OCI-LY3 (cell line): Measurements from ENCODE around the gene PLB1.
"Not testable (repeated sequence)": the region's sequence is repeated elsewhere in the genome, so short reads cannot be mapped to it uniquely, and the experiment has no call there.

Source experiments
- H2AFZ ChIP-seq: fragments of 200-600, 300-600 bp; shearing (Covaris generic); 2 replicates; pipeline ENCODE4 v1.6.0; 2014; ENCODE audit warnings: antibody characterized with exemption, low read depth, low read length
- H3K27ac ChIP-seq: fragments of 200-600, 300-600 bp; sonication (generic); 2 replicates; pipeline ENCODE4 v1.5.1; 2014; ENCODE audit warnings: mild to moderate bottlenecking, low read length, moderate library complexity, mixed read lengths
- H3K27me3 ChIP-seq: fragments of 200-600, 300-600 bp; sonication (generic); 2 replicates; pipeline ENCODE4 v1.6.1; 2014; ENCODE audit warnings: low read depth, low read length, mixed read lengths
- H3K36me3 ChIP-seq: fragments of 200-600, 300-600 bp; sonication (generic); replicated peaks from 2 replicates; pipeline ENCODE3; 2014; ENCODE audit warnings: low read depth, low read length, mixed read lengths
- H3K4me1 ChIP-seq: fragments of 300-600, 200-600 bp; sonication (generic); 2 replicates; pipeline ENCODE4 v1.6.1; 2014; ENCODE audit warnings: low read length, mixed read lengths
- H3K4me2 ChIP-seq: fragments of 200-600, 300-600 bp; sonication (generic); 2 replicates; pipeline ENCODE4 v1.6.1; 2014; ENCODE audit warnings: low read length, mixed read lengths
- H3K4me3 ChIP-seq: fragments of 300-600, 200-600 bp; sonication (generic); 2 replicates; pipeline ENCODE4 v1.5.1; 2014; ENCODE audit warnings: antibody characterized with exemption, mild to moderate bottlenecking, low read length, moderate library complexity
- H3K79me2 ChIP-seq: fragments of 300-600, 200-600 bp; shearing (Covaris generic); 2 replicates; pipeline ENCODE4 v1.6.1; 2014; ENCODE audit warnings: mild to moderate bottlenecking, low read length, mixed read lengths
- H3K9ac ChIP-seq: fragments of 300-600, 200-600 bp; shearing (Covaris generic); 2 replicates; pipeline ENCODE4 v1.6.0; 2014; ENCODE audit warnings: mild to moderate bottlenecking, low read length, moderate library complexity
- H3K9me3 ChIP-seq: fragments of 200-600, 300-600 bp; shearing (Covaris generic); 2 replicates; pipeline ENCODE4 v1.6.1; 2014; ENCODE audit warnings: low read length, mixed read lengths; ENCODE audit not compliant: insufficient read depth
- H4K20me1 ChIP-seq: fragments of 200-600, 300-600 bp; sonication (generic); 2 replicates; pipeline ENCODE4 v1.6.1; 2016; ENCODE audit warnings: low read length, mixed read lengths; ENCODE audit not compliant: insufficient read depth
- EZH2phosphoT487 ChIP-seq: fragments of 200-600 bp; shearing (Covaris generic); IDR thresholded peaks from 2 replicates; pipeline ENCODE4 v1.6.1; 2018; ENCODE audit warnings: antibody characterized with exemption, mixed run types, low read depth
- TF ChIP-seq, protein P1 (sequence below): fragments of 200-600, 300-600 bp; sonication (generic); IDR thresholded peaks from 2 replicates; pipeline ENCODE4 v1.5.1; 2014; ENCODE audit warnings: antibody characterized with exemption, low read length, low read depth

PLB1 gene

DNA sequence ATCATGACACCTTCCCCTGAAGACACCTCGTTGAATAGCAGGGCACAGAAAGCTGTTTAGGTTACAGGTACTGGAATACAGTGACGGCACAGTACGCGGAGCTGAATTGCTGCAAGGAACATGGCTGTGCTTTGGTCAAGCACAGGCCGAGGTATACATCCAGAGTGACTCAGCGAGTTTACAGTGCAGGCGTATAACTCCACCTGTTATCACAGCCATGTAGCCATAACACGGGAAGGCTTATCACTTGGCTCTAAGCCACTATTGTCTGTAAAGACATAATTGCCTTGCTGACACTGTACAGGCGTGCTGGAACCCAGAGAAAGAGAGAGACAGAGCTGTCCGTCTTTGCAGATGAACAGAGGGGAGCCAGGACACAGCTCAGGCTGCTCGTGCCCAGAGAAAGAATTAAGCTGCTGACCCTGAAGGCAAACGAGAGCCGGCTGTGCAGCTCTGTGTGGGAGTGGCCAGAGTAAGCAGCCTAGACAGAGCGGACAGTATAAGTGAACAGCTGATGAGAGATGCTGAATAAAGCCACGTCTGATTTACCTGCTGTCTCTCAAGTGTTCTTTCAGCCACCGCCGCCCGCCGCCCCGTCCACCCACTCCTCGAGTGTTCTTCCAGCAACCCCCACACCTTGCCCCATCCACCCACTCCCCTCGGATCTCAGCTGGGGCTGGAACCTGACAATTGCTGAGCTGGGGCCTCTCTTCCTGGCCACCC is 168.4 kb downstream of the PLB1 start:
- Histone ChIP-seq H2AFZ (no peak overlapping the region), H4K20me1 (no peaks in the 10 kb centered on the region), H3K9ac (no peak overlapping the region), H3K27me3 (no peaks in the 10 kb centered on the region), H3K4me3 (no peak overlapping the region), H3K27ac (no peak overlapping the region), H3K4me2 (no peak overlapping the region), H3K9me3 (no peaks in the 10 kb centered on the region), H3K4me1 (no peaks in the 10 kb centered on the region), H3K36me3 (no peaks in the 10 kb centered on the region), H3K79me2 (no peaks in the 10 kb centered on the region)
- TF ChIP-seq, protein P1, sequence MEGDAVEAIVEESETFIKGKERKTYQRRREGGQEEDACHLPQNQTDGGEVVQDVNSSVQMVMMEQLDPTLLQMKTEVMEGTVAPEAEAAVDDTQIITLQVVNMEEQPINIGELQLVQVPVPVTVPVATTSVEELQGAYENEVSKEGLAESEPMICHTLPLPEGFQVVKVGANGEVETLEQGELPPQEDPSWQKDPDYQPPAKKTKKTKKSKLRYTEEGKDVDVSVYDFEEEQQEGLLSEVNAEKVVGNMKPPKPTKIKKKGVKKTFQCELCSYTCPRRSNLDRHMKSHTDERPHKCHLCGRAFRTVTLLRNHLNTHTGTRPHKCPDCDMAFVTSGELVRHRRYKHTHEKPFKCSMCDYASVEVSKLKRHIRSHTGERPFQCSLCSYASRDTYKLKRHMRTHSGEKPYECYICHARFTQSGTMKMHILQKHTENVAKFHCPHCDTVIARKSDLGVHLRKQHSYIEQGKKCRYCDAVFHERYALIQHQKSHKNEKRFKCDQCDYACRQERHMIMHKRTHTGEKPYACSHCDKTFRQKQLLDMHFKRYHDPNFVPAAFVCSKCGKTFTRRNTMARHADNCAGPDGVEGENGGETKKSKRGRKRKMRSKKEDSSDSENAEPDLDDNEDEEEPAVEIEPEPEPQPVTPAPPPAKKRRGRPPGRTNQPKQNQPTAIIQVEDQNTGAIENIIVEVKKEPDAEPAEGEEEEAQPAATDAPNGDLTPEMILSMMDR, result no peak
- no peak for TF ChIP-seq EZH2phosphoT487

DNA sequence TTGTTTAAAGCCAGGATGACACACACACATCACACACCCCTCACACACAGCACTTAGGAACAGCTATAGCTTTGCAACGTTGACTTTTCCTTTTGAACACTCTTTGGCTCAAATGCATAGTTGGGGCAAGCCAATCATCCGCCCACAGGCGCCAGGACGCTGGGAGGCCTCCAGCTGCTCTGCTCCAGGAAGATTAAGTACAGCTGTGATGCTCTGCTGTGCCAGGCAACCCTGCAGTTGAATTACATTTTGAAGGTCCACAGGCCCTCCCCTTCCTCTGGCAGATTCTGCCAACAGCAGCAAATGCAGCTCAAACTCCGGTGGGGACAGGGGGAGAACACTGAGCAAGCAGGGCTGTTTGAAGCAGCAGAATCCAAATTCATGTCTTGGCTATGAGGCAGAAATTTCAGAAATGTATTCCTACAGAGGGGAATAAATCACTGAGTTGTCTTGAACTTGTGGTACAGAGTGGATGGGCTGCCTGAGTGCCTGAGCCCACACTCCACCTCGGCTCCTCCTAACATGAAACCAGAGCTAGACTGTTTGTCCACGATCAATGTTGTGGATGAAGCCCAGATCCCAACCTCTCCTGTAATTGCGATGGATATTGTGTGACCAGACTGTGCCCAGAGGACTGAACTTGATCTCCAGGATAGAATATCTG is 169.3 kb downstream of the PLB1 start:
- Histone ChIP-seq H3K27ac (no peak overlapping the region), H3K36me3 (no peaks in the 10 kb centered on the region), H3K4me2 (no peak overlapping the region), H3K27me3 (no peaks in the 10 kb centered on the region), H3K79me2 (no peaks in the 10 kb centered on the region), H3K4me3 (no peak overlapping the region), H2AFZ (no peak overlapping the region), H4K20me1 (no peaks in the 10 kb centered on the region), H3K4me1 (no peaks in the 10 kb centered on the region), H3K9me3 (no peaks in the 10 kb centered on the region), H3K9ac (no peak overlapping the region)
- no peak for TF ChIP-seq EZH2phosphoT487
- TF ChIP-seq, protein P1, result no peak

DNA sequence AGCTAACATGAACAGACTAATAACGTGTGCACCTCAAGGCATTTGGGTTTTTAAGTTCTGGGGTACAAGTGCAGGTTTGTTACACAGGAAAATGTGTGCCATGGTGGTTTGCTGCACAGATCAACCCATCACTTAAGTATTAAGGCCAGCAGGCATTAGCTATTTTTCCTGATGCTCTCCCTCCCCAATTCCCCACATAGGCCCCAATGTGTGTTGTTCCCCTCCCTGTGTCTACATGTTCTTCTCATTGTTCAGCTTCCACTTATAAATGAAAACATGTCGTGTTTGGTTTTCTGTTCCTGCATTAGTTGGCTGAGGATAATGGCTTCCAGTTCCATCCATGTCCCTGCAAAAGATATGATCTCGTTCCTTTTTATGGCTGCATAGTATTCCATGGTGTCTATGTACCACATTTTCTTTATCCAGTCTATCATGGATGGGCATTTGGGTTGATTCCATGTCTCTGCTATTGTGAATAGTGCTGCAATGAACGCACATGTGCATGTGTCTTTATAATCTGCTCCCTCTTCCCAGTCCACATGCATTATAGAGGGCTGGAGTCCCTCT is 170.0 kb downstream of the PLB1 start:
- H3K9ac ChIP-seq, H3K79me2 ChIP-seq, H3K4me3 ChIP-seq, H3K9me3 ChIP-seq, H3K36me3 ChIP-seq, H3K27ac ChIP-seq, H3K4me2 ChIP-seq, H3K27me3 ChIP-seq, H3K4me1 ChIP-seq, H2AFZ ChIP-seq, H4K20me1 ChIP-seq: not testable (repeated sequence)

DNA sequence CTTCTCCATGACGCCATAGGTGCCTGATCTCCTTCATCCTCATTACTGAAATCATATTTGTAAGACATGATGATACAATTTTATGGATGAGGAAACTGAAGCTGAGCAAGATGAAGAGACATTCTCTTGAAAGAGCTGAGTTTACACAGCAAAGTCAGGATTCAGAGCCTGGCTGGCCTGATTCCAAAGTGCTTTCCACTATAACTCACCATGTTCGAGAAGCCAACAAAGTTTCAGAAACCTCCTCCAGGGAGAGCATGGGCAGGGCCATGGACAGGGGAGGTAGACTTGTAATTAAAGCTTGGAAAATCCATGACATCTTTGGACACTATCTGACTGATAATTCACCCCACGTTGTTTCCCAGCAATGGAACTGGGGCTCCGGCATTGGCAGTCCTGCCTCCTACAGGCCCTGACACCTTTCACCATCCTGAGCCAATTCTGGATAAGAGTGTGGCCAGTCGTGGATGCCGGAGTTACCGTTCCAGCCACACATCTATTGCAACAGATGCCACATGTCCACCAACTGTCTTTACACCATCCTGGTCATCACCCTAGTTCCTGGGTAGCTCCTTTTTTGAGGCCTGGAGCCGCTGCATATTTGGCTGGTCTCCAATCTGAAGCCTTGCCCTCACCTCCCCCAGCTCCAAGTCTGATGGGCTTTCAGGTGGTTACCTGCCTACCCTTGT is 170.8 kb downstream of the PLB1 start:
- Histone ChIP-seq H3K36me3 (no peaks in the 10 kb centered on the region), H3K4me3 (no peak overlapping the region), H3K27ac (no peak overlapping the region), H3K9me3 (no peaks in the 10 kb centered on the region), H3K4me2 (no peak overlapping the region), H3K27me3 (no peaks in the 10 kb centered on the region), H3K9ac (no peak overlapping the region), H3K4me1 (no peaks in the 10 kb centered on the region), H3K79me2 (no peaks in the 10 kb centered on the region), H2AFZ (no peak overlapping the region), H4K20me1 (no peaks in the 10 kb centered on the region)
- no peak for TF ChIP-seq EZH2phosphoT487
- TF ChIP-seq, protein P1, result no peak
